HG03196 (cell line): ENCODE results near the gene CALML4.
"Not testable (repeated sequence)": the region's sequence is repeated elsewhere in the genome, so short reads cannot be mapped to it uniquely, and the experiment has no call there.

ENCODE experiments used
- ATAC-seq: cut with Tn5 transposase; IDR thresholded peaks from one replicate; pipeline ENCODE4 v1.9.1; 2021; ENCODE audit not compliant: unreplicated experiment

The CALML4 gene

GRCh38 chr15:68225442-68225841 lies 20.3 kb upstream of the CALML4 start:
- ATAC-seq: not testable (repeated sequence)

GRCh38 chr15:68224546-68225250 lies 19.6 kb upstream of the CALML4 start:
- ATAC-seq: no peak

- ATAC-seq: no peak
These were observed 19.0 kb upstream of the CALML4 start for GRCh38 chr15:68224108-68224507.

GRCh38 chr15:68223171-68223570 lies 18.0 kb upstream of the CALML4 start:
- no peak for ATAC-seq

GRCh38 chr15:68222432-68222743 lies 17.3 kb upstream of the CALML4 start:
- ATAC-seq: not testable (repeated sequence)

- ATAC-seq: not testable (repeated sequence)
These were observed 16.6 kb upstream of the CALML4 start for GRCh38 chr15:68221530-68222431.

- ATAC-seq: no peak
These were observed 15.8 kb upstream of the CALML4 start for GRCh38 chr15:68220967-68221366.

GRCh38 chr15:68220489-68220888 lies 15.4 kb upstream of the CALML4 start:
- ATAC-seq: no peak

GRCh38 chr15:68218847-68219798 lies 14.0 kb upstream of the CALML4 start:
- no peak for ATAC-seq

- no peak for ATAC-seq
These were observed 13.2 kb upstream of the CALML4 start for GRCh38 chr15:68218331-68218730.

GRCh38 chr15:68217341-68217740 lies 12.2 kb upstream of the CALML4 start:
- ATAC-seq: no peak

GRCh38 chr15:68214838-68215254 lies 9.7 kb upstream of the CALML4 start:
- no peak for ATAC-seq

GRCh38 chr15:68213991-68214837 lies 9.1 kb upstream of the CALML4 start:
- no peak for ATAC-seq

GRCh38 chr15:68213491-68213845 lies 8.3 kb upstream of the CALML4 start:
- ATAC-seq: not testable (repeated sequence)

- ATAC-seq: no peak
These were observed 6.7 kb upstream of the CALML4 start for GRCh38 chr15:68211656-68212320.

GRCh38 chr15:68210821-68211655 lies 5.9 kb upstream of the CALML4 start:
- no peak for ATAC-seq

GRCh38 chr15:68210409-68210756 lies 5.3 kb upstream of the CALML4 start:
- ATAC-seq: no peak

GRCh38 chr15:68209735-68210408 lies 4.7 kb upstream of the CALML4 start:
- peak; percentile 46 for ATAC-seq
